Neural cell (in vitro differentiated cells): ENCODE data around the gene UFD1. TPM values are rescaled to one million over a fixed set of nuclear protein-coding genes. Genes with fewer than 3 reads are reported as not detected.
A peak's percentile ranks its signal among the peaks of the same experiment; 100 is the strongest.

Experiments used
- H2AFZ ChIP-seq: fragments of 200-600, 300-800 bp; sonication (generic), shearing (Covaris generic); 2 replicates; pipeline ENCODE4 v1.6.0; 2014; ENCODE audit warnings: low read depth, mild to moderate bottlenecking, antibody characterized with exemption, low read length, moderate library complexity
- H3F3A ChIP-seq: fragments of 200-600 bp; shearing (Covaris generic); 2 replicates; pipeline ENCODE4 v1.6.1; 2016; ENCODE audit warnings: mild to moderate bottlenecking, moderate library complexity, mixed read lengths, antibody characterized with exemption, low read length; ENCODE audit not compliant: insufficient read depth, poor library complexity, severe bottlenecking
- H3K27ac ChIP-seq: fragments of 200-600, 300-800 bp; sonication (generic), shearing (Covaris generic); 2 replicates; pipeline ENCODE4 v1.5.1; 2014; ENCODE audit warnings: mild to moderate bottlenecking, low read length, moderate library complexity
- H3K27me3 ChIP-seq: fragments of 300-800, 200-600 bp; sonication (generic), shearing (Covaris generic); 2 replicates; pipeline ENCODE4 v1.6.0; 2014; ENCODE audit warnings: mild to moderate bottlenecking, low read depth, low read length, moderate library complexity; ENCODE audit not compliant: insufficient read depth
- H3K36me3 ChIP-seq: fragments of 300-800, 200-600 bp; sonication (generic), shearing (Covaris generic); 2 replicates; pipeline ENCODE4 v1.5.1; 2014; ENCODE audit warnings: mild to moderate bottlenecking, antibody characterized with exemption, low read length, moderate library complexity; ENCODE audit not compliant: insufficient read depth
- H3K4me2 ChIP-seq: fragments of 300-800, 200-600 bp; sonication (generic), shearing (Covaris generic); 2 replicates; pipeline ENCODE4 v1.6.0; 2014; ENCODE audit warnings: mild to moderate bottlenecking, low read length
- H3K4me3 ChIP-seq: fragments of 300-800, 200-600 bp; sonication (generic), shearing (Covaris generic); 2 replicates; pipeline ENCODE4 v1.5.1; 2014; ENCODE audit warnings: mild to moderate bottlenecking, low read length, moderate library complexity
- H3K79me2 ChIP-seq: fragments of 200-600 bp; shearing (Covaris generic); replicated peaks from 2 replicates; pipeline ENCODE4 v1.6.0; 2014; ENCODE audit warnings: mild to moderate bottlenecking, low read length, moderate library complexity; ENCODE audit not compliant: insufficient read depth
- H3K9ac ChIP-seq: fragments of 300-800, 200-600 bp; sonication (generic), shearing (Covaris generic); 2 replicates; pipeline ENCODE4 v1.6.1; 2016; ENCODE audit warnings: mild to moderate bottlenecking, low read length, mixed read lengths
- H3K9me2 ChIP-seq: fragments of 200-600 bp; shearing (Covaris generic); 2 replicates; pipeline ENCODE4 v1.6.1; 2016; ENCODE audit warnings: mild to moderate bottlenecking, low read length, mixed read lengths; ENCODE audit not compliant: insufficient read depth
- H3K9me3 ChIP-seq: fragments of 200-600, 300-800 bp; sonication (generic), shearing (Covaris generic); 2 replicates; pipeline ENCODE4 v1.6.1; 2016; ENCODE audit warnings: mild to moderate bottlenecking, mixed run types, low read length, moderate library complexity, mixed read lengths
- H4K20me1 ChIP-seq: fragments of 200-600 bp; shearing (Covaris generic); 2 replicates; pipeline ENCODE4 v1.6.1; 2016; ENCODE audit warnings: mild to moderate bottlenecking, mixed run types; ENCODE audit not compliant: insufficient read depth
- EP300 ChIP-seq: fragments of 450-650 bp; conservative IDR thresholded peaks from 2 replicates; pipeline ENCODE4 v1.6.1; 2014; ENCODE audit warnings: antibody characterized with exemption, mild to moderate bottlenecking, moderate library complexity; ENCODE audit not compliant: poor library complexity, severe bottlenecking
- EZH2 ChIP-seq: fragments of 200-600, 300-800 bp; shearing (Covaris generic), sonication (generic); IDR thresholded peaks from 2 replicates; pipeline ENCODE4 v1.6.1; 2014; ENCODE audit warnings: antibody characterized with exemption, low read length, borderline replicate concordance, mild to moderate bottlenecking; ENCODE audit not compliant: insufficient read depth, poor library complexity, severe bottlenecking
- MXI1 ChIP-seq: fragments of 450-650 bp; conservative IDR thresholded peaks from 2 replicates; pipeline ENCODE4 v1.6.1; 2014; ENCODE audit warnings: antibody characterized with exemption, mild to moderate bottlenecking; ENCODE audit not compliant: poor library complexity, severe bottlenecking
- POLR2AphosphoS5 ChIP-seq: IDR thresholded peaks from 2 replicates; pipeline ENCODE4 v1.6.1; 2012
- RAD21 ChIP-seq: fragments of 450-650 bp; conservative IDR thresholded peaks from 2 replicates; pipeline ENCODE4 v1.6.1; 2014; ENCODE audit warnings: antibody characterized with exemption, mild to moderate bottlenecking, moderate library complexity
- REST ChIP-seq: IDR thresholded peaks from 2 replicates; pipeline ENCODE4 v1.6.1; 2012; ENCODE audit warnings: borderline replicate concordance
- SMC3 ChIP-seq: fragments of 450-650 bp; conservative IDR thresholded peaks from 2 replicates; pipeline ENCODE4 v1.6.1; 2014; ENCODE audit warnings: antibody characterized with exemption, mild to moderate bottlenecking, moderate library complexity; ENCODE audit not compliant: poor library complexity
- TAF1 ChIP-seq: IDR thresholded peaks from 2 replicates; pipeline ENCODE4 v1.6.1; 2012; ENCODE audit warnings: low read depth
- polyA plus RNA-seq: library from polyadenylated mRNA; depleted of rRNA; stranded (reverse); fragments of >200 nt; gene quantifications from 2 replicates; pipeline ENCODE4 v1.2.3, GENCODE V29; 2014
- TF ChIP-seq, protein P1 (sequence below): fragments of 450-650 bp; IDR thresholded peaks from 2 replicates; pipeline ENCODE4 v1.5.1; 2014; ENCODE audit warnings: antibody characterized with exemption, mild to moderate bottlenecking, moderate library complexity; ENCODE audit not compliant: poor library complexity, severe bottlenecking

The UFD1 gene
- polyA plus RNA-seq, 1 donor from 2014 or later: 56.9 TPM

GRCh38 chr22:19450363-19451175, 28.4 kb downstream of the UFD1 start:
- no peaks in the 10 kb centered on the region for H3K9me3 ChIP-seq
- H3K9me2 ChIP-seq: no peaks in the 10 kb centered on the region
- no peak overlapping the region for H2AFZ ChIP-seq
- H3K27ac ChIP-seq: no peak overlapping the region
- H3K4me3 ChIP-seq: no peak overlapping the region
- H3K79me2 ChIP-seq: peaks cover 26% of the 10 kb centered on the region
- no peaks in the 10 kb centered on the region for H3F3A ChIP-seq
- no peak overlapping the region for H3K4me2 ChIP-seq
- TF ChIP-seq SMC3 (no peak), EZH2 (no peak), POLR2AphosphoS5 (no peak), TAF1 (no peak), RAD21 (no peak), EP300 (no peak)
- TF ChIP-seq, protein P1, sequence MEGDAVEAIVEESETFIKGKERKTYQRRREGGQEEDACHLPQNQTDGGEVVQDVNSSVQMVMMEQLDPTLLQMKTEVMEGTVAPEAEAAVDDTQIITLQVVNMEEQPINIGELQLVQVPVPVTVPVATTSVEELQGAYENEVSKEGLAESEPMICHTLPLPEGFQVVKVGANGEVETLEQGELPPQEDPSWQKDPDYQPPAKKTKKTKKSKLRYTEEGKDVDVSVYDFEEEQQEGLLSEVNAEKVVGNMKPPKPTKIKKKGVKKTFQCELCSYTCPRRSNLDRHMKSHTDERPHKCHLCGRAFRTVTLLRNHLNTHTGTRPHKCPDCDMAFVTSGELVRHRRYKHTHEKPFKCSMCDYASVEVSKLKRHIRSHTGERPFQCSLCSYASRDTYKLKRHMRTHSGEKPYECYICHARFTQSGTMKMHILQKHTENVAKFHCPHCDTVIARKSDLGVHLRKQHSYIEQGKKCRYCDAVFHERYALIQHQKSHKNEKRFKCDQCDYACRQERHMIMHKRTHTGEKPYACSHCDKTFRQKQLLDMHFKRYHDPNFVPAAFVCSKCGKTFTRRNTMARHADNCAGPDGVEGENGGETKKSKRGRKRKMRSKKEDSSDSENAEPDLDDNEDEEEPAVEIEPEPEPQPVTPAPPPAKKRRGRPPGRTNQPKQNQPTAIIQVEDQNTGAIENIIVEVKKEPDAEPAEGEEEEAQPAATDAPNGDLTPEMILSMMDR: no peak
- H4K20me1 ChIP-seq: no peaks in the 10 kb centered on the region
- no peak overlapping the region for H3K9ac ChIP-seq
- H3K36me3 ChIP-seq: peaks cover 7% of the 10 kb centered on the region
- H3K27me3 ChIP-seq: no peaks in the 10 kb centered on the region

DNA sequence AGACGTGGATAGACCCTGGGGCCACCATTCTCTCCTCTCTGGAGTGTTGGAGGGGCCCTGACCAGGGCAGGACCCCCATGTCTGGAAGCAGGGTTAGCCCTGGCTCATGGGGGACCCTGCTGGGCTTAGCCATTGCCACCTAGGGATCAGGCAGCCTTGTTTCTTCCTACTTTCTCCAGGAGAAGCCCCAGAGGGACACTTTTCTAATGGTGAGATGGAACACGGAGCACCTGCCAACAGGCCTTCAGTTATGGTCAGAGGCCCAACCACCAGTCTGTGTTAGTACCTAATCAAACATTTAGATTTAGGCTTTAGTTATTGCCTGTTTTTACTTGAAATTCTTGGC, 29.6 kb downstream of the UFD1 start:
- no peaks in the 10 kb centered on the region for H3F3A ChIP-seq
- no peaks in the 10 kb centered on the region for H3K9me2 ChIP-seq
- H3K4me3 ChIP-seq: peak overlapping the region; percentile 98
- no peak overlapping the region for H3K4me2 ChIP-seq
- no peaks in the 10 kb centered on the region for H3K9me3 ChIP-seq
- H3K27me3 ChIP-seq: no peaks in the 10 kb centered on the region
- no peaks in the 10 kb centered on the region for H3K36me3 ChIP-seq
- no peak overlapping the region for H3K27ac ChIP-seq
- no peak overlapping the region for H2AFZ ChIP-seq
- H4K20me1 ChIP-seq: no peaks in the 10 kb centered on the region
- TF ChIP-seq SMC3: no peak
- H3K79me2 ChIP-seq: peaks cover 37% of the 10 kb centered on the region
- no peak overlapping the region for H3K9ac ChIP-seq

DNA sequence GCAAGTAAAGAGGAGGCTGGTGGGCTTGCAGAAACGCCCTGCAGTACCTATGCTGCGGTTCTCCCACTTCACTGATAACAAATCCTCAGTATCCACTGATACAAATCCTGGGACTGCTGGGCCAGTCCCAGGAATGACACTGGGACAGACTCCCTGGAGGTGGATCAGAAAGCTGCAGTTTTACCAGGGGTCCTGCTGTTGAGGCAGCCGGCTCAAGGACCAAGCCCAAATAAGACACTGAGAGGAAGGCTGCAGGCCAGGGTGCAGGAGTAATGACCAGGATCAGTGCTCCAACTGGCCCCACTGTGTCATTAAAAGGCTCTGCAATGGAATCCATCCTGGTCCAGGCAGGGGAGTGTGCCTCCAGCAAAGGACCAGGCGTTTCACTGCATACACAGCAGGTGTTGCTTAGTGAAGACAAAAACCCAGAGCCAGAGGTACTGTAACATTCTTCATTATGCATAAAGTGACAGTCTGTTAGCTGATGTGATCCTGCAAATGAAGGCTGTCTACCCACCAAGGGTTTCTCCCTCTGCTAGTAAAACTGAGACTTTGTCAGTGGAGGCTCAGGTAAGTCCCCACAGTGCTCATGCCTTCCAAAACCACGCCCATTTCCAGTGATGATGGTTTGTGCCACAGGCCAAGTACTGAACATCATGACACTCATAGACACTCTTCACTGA, 30.1 kb downstream of the UFD1 start:
- peak overlapping the region; percentile 84 for H3K9ac ChIP-seq
- no peak overlapping the region for H2AFZ ChIP-seq
- H3K9me2 ChIP-seq: no peaks in the 10 kb centered on the region
- TF ChIP-seq EP300 (no peak), POLR2AphosphoS5 (no peak), SMC3 (no peak), RAD21 (no peak), MXI1 (no peak), REST (no peak)
- TF ChIP-seq, protein P1: no peak
- peak overlapping the region; percentile 98 for H3K4me3 ChIP-seq
- H3K36me3 ChIP-seq: peaks cover 5% of the 10 kb centered on the region
- no peaks in the 10 kb centered on the region for H3F3A ChIP-seq
- H3K79me2 ChIP-seq: peaks cover 43% of the 10 kb centered on the region
- H3K9me3 ChIP-seq: no peaks in the 10 kb centered on the region
- H3K27me3 ChIP-seq: no peaks in the 10 kb centered on the region
- peak overlapping the region; percentile 88 for H3K27ac ChIP-seq
- H3K4me2 ChIP-seq: peak overlapping the region; percentile 100
- H4K20me1 ChIP-seq: no peaks in the 10 kb centered on the region
